Stimulated activated CD4-positive, alpha-beta T cell treated with anti-CD3 and anti-CD28 coated beads, Interleukin-2, amount 100 ng/mL, for 48 hours (primary cell): Measurements from ENCODE around the gene PPARA.
"Not testable (repeated sequence)": the region's sequence is repeated elsewhere in the genome, so short reads cannot be mapped to it uniquely, and the experiment has no call there.

Source experiments
- DNase-seq, 2 donors: peaks; one replicate each; pipeline ENCODE4 v3.0.0-alpha.2; 2020

Gene PPARA

GRCh38 chr22:46127556-46127955 lies 22.8 kb upstream of the PPARA start:
- no peak for DNase-seq

DNA sequence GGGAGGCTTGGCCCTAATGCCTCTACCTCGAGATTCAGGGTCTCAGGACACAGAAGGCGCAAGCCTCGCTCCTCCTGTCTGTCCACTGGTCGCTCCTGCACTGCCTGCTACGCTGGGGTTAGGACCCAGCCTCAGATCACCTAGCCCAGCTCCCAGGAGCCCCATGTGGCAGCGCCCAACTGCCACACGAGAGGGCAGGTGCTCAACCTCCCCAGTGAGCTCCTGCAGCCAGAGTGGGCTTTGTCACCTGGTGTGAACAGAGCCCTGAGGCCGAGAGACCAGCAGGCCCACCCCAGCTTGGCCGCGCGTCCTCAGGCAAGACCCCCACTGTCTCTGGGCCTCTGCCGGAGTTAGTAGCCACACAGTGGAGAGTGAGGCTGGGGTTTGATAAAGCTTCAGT lies 21.7 kb upstream of the PPARA start:
- no peak for DNase-seq

GRCh38 chr22:46129390-46130041 lies 20.8 kb upstream of the PPARA start:
- DNase-seq = no peak

GRCh38 chr22:46131151-46131587 lies 19.2 kb upstream of the PPARA start:
- no peak for DNase-seq

DNA sequence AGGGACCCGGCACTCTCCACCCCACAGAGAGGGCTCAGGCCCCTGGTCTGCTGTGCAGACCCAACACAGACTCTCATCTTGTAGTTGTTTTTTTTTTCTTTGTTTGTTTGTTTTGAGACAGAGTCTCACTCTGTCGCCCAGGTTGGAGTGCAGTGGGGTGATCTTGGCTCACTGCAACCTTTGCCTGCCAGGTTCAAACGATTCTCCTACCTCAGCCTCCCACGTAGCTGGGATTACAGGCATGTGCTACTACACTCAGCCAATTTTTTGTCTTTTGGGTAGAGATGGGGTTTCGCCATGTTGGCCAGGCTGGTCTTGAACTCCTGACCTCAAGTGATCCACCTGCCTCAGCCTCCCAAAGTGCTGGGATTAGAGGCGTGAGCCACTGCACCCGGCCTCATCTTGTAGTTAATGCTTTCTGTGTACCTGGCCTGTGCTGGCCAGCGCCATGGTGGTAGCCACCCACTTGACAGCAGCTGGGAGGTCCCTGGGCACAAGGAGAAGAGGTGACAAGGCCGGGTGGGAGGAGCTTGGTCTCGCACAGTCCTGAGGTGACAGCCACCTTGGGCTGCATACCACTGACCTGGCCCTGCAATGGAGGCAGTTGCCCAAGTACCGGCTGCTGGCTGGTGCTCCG lies 18.0 kb upstream of the PPARA start:
- DNase-seq = not testable (repeated sequence)

GRCh38 chr22:46132830-46133587 lies 17.3 kb upstream of the PPARA start:
- no peak for DNase-seq

DNA sequence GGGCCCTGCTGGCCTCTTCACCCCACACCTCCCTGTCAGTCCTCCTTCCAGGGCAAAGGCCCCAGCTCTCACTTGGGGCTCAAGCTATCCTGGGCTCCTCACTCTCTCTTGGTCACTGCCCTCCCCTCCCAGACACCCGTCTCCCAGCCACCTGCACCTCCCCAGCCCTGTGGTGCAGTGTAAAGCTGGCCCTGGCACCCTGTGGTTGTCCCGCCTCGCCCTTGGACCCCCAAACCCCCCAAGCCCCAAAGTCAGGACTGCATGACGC lies 16.8 kb upstream of the PPARA start:
- DNase-seq = no peak

DNA sequence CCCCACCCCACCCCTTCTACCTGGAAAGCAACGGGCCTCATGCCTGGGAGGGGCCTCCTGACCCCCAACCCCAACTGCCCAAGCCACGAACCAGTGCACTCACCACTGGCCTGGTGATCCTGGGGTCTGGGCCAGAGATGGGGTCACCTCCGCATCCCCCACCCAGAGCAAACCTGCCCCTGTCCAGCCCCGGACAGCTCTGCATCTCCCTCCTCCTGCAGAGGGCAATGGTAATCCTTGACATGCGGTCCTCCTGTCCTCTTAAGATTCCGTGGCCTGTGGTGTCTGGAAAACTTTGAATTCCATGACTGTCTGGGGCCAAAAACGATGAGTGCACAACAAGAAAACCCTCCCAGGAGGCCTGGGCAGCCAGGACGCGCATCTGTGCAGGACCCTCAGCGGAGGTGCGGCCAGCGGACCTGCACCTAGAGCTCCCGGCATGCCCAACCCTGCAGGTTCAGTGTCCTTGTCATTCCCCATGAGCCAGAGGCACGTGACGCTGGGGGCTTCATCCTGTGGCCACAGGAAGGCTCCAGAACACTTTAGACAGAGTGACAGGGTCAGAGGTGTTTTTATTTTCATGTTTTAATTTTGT lies 16.1 kb upstream of the PPARA start:
- no peak for DNase-seq

GRCh38 chr22:46135611-46136485 lies 14.5 kb upstream of the PPARA start:
- DNase-seq = no peak

DNA sequence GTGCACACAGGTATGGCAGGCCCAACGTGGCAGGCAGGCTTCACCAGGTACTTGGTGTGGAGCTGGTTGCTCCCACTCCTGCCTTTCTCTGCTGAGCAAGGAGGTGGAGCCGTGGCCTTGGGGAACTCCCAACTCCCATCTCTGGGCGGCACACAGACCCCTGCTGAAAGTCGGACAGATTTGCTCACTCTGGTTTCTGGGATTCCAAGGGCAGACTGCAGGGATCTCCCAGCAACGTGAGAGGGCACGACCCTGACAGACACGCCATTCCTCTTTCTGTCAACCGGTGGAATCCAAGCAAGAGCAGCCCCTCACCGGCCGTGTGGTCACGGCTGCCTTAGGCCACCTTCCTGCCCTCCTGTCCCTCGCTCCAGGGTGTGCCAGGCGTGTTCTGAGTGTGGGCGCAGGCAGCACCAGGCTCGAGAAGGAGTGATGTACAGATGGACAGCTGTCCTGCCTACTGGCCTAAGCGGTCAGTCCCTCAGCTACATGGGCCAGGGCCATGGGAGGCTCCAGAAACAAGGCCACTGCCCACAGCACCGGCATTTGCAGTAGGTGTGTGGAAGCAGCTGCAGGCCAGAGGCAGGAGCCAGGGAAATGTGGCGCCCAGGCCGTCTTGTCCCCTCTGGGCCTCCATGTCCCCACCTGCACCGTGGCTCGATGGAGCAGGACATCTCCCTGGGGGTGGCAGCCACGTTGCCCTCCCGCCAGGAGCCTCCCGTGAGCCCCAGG lies 13.7 kb upstream of the PPARA start:
- DNase-seq = no peak

DNA sequence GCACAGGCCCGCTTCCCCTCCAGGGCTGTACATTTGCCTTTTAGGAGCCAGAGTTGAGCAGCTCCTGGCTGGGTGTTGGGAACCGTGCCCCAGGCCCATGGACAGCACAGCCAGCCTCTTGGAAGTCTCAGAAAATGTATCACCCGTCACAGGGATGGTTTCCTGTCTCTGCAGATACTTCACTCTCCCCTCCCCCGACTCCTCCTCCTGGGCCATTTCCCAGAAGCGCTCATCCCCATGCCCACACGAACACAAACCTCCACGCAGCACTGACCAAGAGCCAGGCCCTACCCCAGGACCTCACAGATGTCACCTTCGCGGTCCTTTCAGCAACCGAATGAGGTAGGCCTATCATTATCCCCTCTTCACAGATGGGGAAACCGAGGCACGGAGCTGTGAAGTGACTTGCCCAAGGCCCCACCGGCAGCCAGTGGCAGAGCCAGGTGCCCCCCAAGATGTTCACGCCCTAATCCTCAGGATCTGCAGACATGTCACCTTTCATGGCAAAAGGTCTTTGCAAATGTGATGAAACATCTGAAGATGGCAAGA lies 13.0 kb upstream of the PPARA start:
- DNase-seq = no peak

- no peak for DNase-seq
Observed at GRCh38 chr22:46138058-46138797, 12.1 kb upstream of the PPARA start.

- not testable (repeated sequence) for DNase-seq
Observed at GRCh38 chr22:46139417-46139816, 10.9 kb upstream of the PPARA start.

GRCh38 chr22:46139895-46140350 lies 10.4 kb upstream of the PPARA start:
- DNase-seq = no peak

GRCh38 chr22:46140989-46141928 lies 9.1 kb upstream of the PPARA start:
- no peak for DNase-seq

GRCh38 chr22:46142548-46143490 lies 7.5 kb upstream of the PPARA start:
- DNase-seq = no peak

DNA sequence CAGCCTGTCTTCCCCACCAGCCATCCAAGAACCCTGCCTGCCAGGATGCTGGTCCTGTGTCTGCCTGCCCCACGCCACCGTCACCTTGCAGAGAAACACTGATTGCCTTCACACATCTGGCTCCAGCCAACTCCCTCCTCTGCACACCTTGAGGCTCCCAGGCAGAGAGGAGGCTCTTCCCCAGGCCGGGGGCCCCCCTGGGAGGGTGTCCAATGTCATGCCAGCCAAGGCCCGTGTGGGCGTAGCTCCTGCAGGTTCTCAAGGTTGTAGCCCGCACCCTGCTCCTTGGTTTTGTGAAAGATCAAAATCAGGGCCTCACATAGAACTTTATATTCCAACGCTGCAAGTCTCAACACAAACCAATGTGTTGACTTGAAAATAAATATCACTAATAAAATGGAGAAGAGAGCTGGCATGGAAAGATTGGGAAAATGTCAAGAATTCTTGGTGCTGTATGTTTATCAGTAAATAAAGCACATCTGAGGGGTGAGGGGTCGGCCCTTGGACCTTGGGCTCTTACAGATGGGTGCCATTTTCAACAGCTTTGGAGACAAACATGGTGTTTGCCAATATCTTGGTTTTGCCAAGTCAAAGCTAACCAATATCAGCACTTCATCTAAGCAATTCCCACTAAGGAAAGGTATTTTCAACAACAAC lies 6.7 kb upstream of the PPARA start:
- no peak for DNase-seq

DNA sequence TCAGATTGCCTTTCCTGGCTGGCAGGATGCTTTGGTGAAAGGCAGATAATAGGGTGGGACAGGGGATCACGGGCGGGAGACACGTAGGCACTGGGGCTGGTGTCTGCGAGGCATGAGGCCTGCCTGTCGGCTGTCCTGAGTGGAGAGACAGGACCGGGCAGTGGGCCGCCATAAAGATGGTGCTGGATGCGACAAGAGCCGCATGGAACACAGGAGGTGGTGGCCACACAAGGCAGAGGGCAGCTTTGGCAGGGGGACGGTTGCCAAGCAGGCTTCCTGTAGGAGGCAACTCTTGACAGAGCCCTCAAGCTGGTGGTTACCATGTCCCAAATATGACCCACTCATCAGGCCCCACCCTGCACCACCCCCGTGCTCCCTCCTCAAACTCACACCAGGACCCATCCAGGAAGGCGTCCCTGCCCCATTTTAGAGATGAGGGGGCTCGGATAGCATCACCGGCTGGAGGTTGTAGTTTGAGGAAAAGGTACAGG lies 4.9 kb upstream of the PPARA start:
- DNase-seq = no peak
